ENCODE results near the gene WDR64.

The WDR64 gene

GRCh38 chr1:241684108-241684507, 32.0 kb downstream of the WDR64 start:
- Histone ChIP-seq H3K27me3 (ENCODE audit: insufficient read depth, low read length) (no peaks in the 10 kb centered on the region), H3K4me2 (ENCODE audit: low read length) (no peak overlapping the region), H3K27ac (ENCODE audit: low read depth, low read length, poor library complexity, severe bottlenecking) (no peak overlapping the region), H3K79me2 (ENCODE audit: insufficient read depth, low read length) (no peaks in the 10 kb centered on the region), H4K20me1 (ENCODE audit: insufficient read depth, low read length) (no peaks in the 10 kb centered on the region), H2AFZ (ENCODE audit: low read length) (no peak overlapping the region), H3K9ac (ENCODE audit: low read length) (no peak overlapping the region), H3K4me3 (ENCODE audit: low read depth, low read length, poor library complexity, severe bottlenecking) (no peak overlapping the region), H3K9me3 (ENCODE audit: low read length) (no peaks in the 10 kb centered on the region), H3K9me2 (ENCODE audit: low read depth, low read length) (no peaks in the 10 kb centered on the region), H3K36me3 (ENCODE audit: insufficient read depth, low read length) (no peaks in the 10 kb centered on the region), H3F3A (ENCODE audit: insufficient read depth, low read length) (no peaks in the 10 kb centered on the region), H3K4me1 (ENCODE audit: insufficient read depth, low read length, severe bottlenecking) (no peaks in the 10 kb centered on the region)
- TF ChIP-seq EZH2 (IDR thresholded peaks at IDR 0.05; ENCODE audit: borderline replicate concordance, low read length) (no peak), CTCF (IDR thresholded peaks at IDR 0.05; ENCODE audit: low read length) (no peak)

GRCh38 chr1:241688940-241689368, 36.9 kb downstream of the WDR64 start:
- no peak overlapping the region for H3K9ac ChIP-seq (ENCODE audit: low read length)
- H3K27me3 ChIP-seq (ENCODE audit: insufficient read depth, low read length) = no peaks in the 10 kb centered on the region
- no peaks in the 10 kb centered on the region for H3K9me3 ChIP-seq (ENCODE audit: low read length)
- H3K4me3 ChIP-seq (ENCODE audit: low read depth, low read length, poor library complexity, severe bottlenecking) = no peak overlapping the region
- no peak overlapping the region for H3K4me2 ChIP-seq (ENCODE audit: low read length)
- no peak overlapping the region for H3K27ac ChIP-seq (ENCODE audit: low read depth, low read length, poor library complexity, severe bottlenecking)
- H3K4me1 ChIP-seq (ENCODE audit: insufficient read depth, low read length, severe bottlenecking) = no peaks in the 10 kb centered on the region
- no peaks in the 10 kb centered on the region for H4K20me1 ChIP-seq (ENCODE audit: insufficient read depth, low read length)
- H3F3A ChIP-seq (ENCODE audit: insufficient read depth, low read length) = no peaks in the 10 kb centered on the region
- no peak overlapping the region for H2AFZ ChIP-seq (ENCODE audit: low read length)
- no peak for TF ChIP-seq EZH2 (IDR thresholded peaks at IDR 0.05; ENCODE audit: borderline replicate concordance, low read length)
- no peak for TF ChIP-seq CTCF (IDR thresholded peaks at IDR 0.05; ENCODE audit: low read length)
- no peaks in the 10 kb centered on the region for H3K36me3 ChIP-seq (ENCODE audit: insufficient read depth, low read length)
- no peaks in the 10 kb centered on the region for H3K9me2 ChIP-seq (ENCODE audit: low read depth, low read length)
- H3K79me2 ChIP-seq (ENCODE audit: insufficient read depth, low read length) = no peaks in the 10 kb centered on the region

GRCh38 chr1:241695246-241696171, 43.4 kb downstream of the WDR64 start:
- Histone ChIP-seq H3K79me2 (ENCODE audit: insufficient read depth, low read length) (no peaks in the 10 kb centered on the region), H3K27me3 (ENCODE audit: insufficient read depth, low read length) (no peaks in the 10 kb centered on the region), H3K9ac (ENCODE audit: low read length) (no peak overlapping the region), H2AFZ (ENCODE audit: low read length) (no peak overlapping the region), H3K9me2 (ENCODE audit: low read depth, low read length) (no peaks in the 10 kb centered on the region), H3K27ac (ENCODE audit: low read depth, low read length, poor library complexity, severe bottlenecking) (no peak overlapping the region), H3F3A (ENCODE audit: insufficient read depth, low read length) (no peaks in the 10 kb centered on the region), H3K9me3 (ENCODE audit: low read length) (no peaks in the 10 kb centered on the region), H3K36me3 (ENCODE audit: insufficient read depth, low read length) (no peaks in the 10 kb centered on the region), H4K20me1 (ENCODE audit: insufficient read depth, low read length) (no peaks in the 10 kb centered on the region), H3K4me2 (ENCODE audit: low read length) (no peak overlapping the region), H3K4me3 (ENCODE audit: low read depth, low read length, poor library complexity, severe bottlenecking) (no peak overlapping the region), H3K4me1 (ENCODE audit: insufficient read depth, low read length, severe bottlenecking) (no peaks in the 10 kb centered on the region)
- TF ChIP-seq CTCF (IDR thresholded peaks at IDR 0.05; ENCODE audit: low read length) (no peak), EZH2 (IDR thresholded peaks at IDR 0.05; ENCODE audit: borderline replicate concordance, low read length) (no peak)
